ENCODE measurements around the gene GRIFIN.

DNA sequence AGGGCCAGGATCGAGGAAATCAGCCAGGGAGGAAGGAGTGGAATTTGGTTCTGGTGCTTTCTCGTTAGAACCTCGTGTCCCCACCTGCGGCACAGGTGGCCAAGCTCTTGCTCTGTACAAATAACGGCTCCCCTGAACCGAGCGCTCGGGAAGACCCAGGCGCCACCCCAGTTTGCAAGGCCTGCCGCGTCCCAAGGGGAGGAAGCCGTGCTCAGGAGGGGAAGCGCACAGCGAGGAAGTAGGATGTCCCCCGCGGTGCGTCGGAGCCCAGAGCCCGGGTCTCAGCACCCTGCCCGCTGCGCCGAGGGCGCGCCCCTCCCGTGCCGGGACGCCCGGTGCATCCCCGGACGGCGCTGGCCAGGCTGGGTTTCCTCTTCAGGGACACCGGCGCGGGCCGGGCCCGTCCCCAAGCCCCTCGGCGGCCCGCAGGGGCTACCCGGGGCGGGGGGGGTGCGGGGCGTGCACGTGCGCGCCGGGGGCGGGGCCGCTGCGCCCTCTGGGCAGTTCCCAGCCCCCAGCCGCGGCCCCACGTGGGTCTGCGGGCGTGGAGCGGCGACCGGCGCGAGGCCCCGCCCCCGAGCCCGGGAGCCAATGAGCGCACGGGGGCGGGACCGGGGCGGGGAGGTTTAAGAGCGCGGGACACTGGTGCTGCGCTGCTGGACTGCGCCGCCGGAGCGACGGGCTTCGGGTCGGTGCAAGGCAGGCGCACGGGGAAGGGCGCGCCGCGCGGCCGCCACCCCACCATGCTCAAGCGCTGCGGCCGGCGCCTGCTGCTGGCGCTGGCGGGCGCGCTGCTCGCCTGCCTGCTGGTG is 43.1 kb upstream of the GRIFIN start, which contains the start of gene LFNG:
- TF ChIP-seq, protein P1, sequence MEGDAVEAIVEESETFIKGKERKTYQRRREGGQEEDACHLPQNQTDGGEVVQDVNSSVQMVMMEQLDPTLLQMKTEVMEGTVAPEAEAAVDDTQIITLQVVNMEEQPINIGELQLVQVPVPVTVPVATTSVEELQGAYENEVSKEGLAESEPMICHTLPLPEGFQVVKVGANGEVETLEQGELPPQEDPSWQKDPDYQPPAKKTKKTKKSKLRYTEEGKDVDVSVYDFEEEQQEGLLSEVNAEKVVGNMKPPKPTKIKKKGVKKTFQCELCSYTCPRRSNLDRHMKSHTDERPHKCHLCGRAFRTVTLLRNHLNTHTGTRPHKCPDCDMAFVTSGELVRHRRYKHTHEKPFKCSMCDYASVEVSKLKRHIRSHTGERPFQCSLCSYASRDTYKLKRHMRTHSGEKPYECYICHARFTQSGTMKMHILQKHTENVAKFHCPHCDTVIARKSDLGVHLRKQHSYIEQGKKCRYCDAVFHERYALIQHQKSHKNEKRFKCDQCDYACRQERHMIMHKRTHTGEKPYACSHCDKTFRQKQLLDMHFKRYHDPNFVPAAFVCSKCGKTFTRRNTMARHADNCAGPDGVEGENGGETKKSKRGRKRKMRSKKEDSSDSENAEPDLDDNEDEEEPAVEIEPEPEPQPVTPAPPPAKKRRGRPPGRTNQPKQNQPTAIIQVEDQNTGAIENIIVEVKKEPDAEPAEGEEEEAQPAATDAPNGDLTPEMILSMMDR (IDR thresholded peaks at IDR 0.05): peak in 2 of 4 experiments; percentile 19 to 35
- TF ChIP-seq POLR2AphosphoS5 (IDR thresholded peaks at IDR 0.05): peak; percentile 88
